GM23338 (cell line): ENCODE data around the gene CANX. TPM values are rescaled to one million over a fixed set of nuclear protein-coding genes. Genes with fewer than 3 reads are reported as not detected.

Experiments used
- ATAC-seq: fragments of 200-7000 bp; cut with Tn5 transposase; 3 replicates; pipeline ENCODE4 v1.9.1; 2020
- DNase-seq: peaks from one replicate; pipeline ENCODE4 v3.0.0-alpha.2; 2015; ENCODE audit warnings: low spot score
- H2AFZ ChIP-seq: fragments of 200-600 bp; sonication (generic); 2 replicates; pipeline ENCODE4 v1.8.0; 2016; ENCODE audit warnings: antibody characterized with exemption, mild to moderate bottlenecking, moderate library complexity
- H3F3A ChIP-seq: fragments of 200-600 bp; sonication (generic); replicated peaks from 2 replicates; pipeline ENCODE4 v1.8.0; 2017; ENCODE audit warnings: antibody characterized with exemption, mixed run types, low read depth
- H3K27ac ChIP-seq: fragments of 200-600 bp; sonication (generic); 2 replicates; pipeline ENCODE4 v1.6.1; 2016; ENCODE audit warnings: low read depth
- H3K27me3 ChIP-seq: fragments of 200-600 bp; sonication (generic); 2 replicates; pipeline ENCODE4 v1.8.0; 2016; ENCODE audit warnings: mild to moderate bottlenecking, mixed run types, moderate library complexity; ENCODE audit not compliant: insufficient read depth
- H3K36me3 ChIP-seq: fragments of 200-600 bp; sonication (generic); 2 replicates; pipeline ENCODE4 v1.8.0; 2016; ENCODE audit warnings: mild to moderate bottlenecking; ENCODE audit not compliant: insufficient read depth
- H3K4me1 ChIP-seq: fragments of 200-600 bp; sonication (generic); 2 replicates; pipeline ENCODE4 v1.8.0; 2016; ENCODE audit warnings: mild to moderate bottlenecking, moderate library complexity; ENCODE audit not compliant: insufficient read depth
- H3K4me2 ChIP-seq: fragments of 200-600 bp; sonication (generic); 2 replicates; pipeline ENCODE4 v1.7.1; 2017; ENCODE audit warnings: mixed run types
- H3K4me3 ChIP-seq: fragments of 200-600 bp; sonication (generic); 2 replicates; pipeline ENCODE4 v1.6.1; 2016; ENCODE audit warnings: mixed run types
- H3K79me2 ChIP-seq: fragments of 200-600 bp; sonication (generic); replicated peaks from 2 replicates; pipeline ENCODE4 v1.8.0; 2017; ENCODE audit warnings: mild to moderate bottlenecking; ENCODE audit not compliant: insufficient read depth
- H3K9me2 ChIP-seq: fragments of 200-600 bp; sonication (generic); 2 replicates; pipeline ENCODE4 v1.8.0; 2017; ENCODE audit not compliant: insufficient read depth
- H4K20me1 ChIP-seq: fragments of 200-600 bp; sonication (generic); replicated peaks from 2 replicates; pipeline ENCODE4 v1.8.0; 2017; ENCODE audit warnings: mild to moderate bottlenecking; ENCODE audit not compliant: insufficient read depth
- H3K27ac Mint-ChIP-seq: 2 replicates; pipeline ENCODE4 v1.8.0; 2020; ENCODE audit warnings: inconsistent platforms, mild to moderate bottlenecking, moderate library complexity, mixed read lengths
- H3K27me3 Mint-ChIP-seq: 3 replicates; pipeline ENCODE4 v1.8.0; 2022; ENCODE audit warnings: low read depth, mild to moderate bottlenecking, moderate library complexity, mixed read lengths, inconsistent platforms; ENCODE audit not compliant: insufficient read depth, poor library complexity
- H3K36me3 Mint-ChIP-seq: 3 replicates; pipeline ENCODE4 v1.8.0; 2021; ENCODE audit warnings: low read depth, mild to moderate bottlenecking, inconsistent platforms, moderate library complexity, mixed read lengths
- H3K4me1 Mint-ChIP-seq: 3 replicates; pipeline ENCODE4 v1.8.0; 2020; ENCODE audit warnings: mild to moderate bottlenecking, inconsistent platforms, mixed read lengths
- H3K4me3 Mint-ChIP-seq: 3 replicates; pipeline ENCODE4 v1.8.0; 2021; ENCODE audit warnings: moderate library complexity, mild to moderate bottlenecking, inconsistent platforms, mixed read lengths
- H3K9me3 Mint-ChIP-seq: 3 replicates; pipeline ENCODE4 v1.8.0; 2020; ENCODE audit warnings: moderate library complexity, mild to moderate bottlenecking, inconsistent platforms, mixed read lengths
- CREB1 ChIP-seq: fragments of 250-450 bp; sonication (Bioruptor Pico); IDR thresholded peaks from 2 replicates; pipeline ENCODE4 v1.5.0; 2020; ENCODE audit warnings: low read depth, mild to moderate bottlenecking, moderate library complexity
- EZH2 ChIP-seq: fragments of 200-600 bp; sonication (generic); IDR thresholded peaks from one replicate; pipeline ENCODE4 v1.8.0; 2017; ENCODE audit warnings: antibody characterized with exemption, mild to moderate bottlenecking, low read depth; ENCODE audit not compliant: unreplicated experiment
- EZH2phosphoT487 ChIP-seq: fragments of 200-600 bp; sonication (generic); IDR thresholded peaks from one replicate; pipeline ENCODE4 v1.8.1; 2018; ENCODE audit warnings: antibody characterized with exemption; ENCODE audit not compliant: unreplicated experiment
- JUNB ChIP-seq: IDR thresholded peaks from one replicate; pipeline ENCODE4 v1.6.1; 2016; ENCODE audit warnings: antibody characterized with exemption; ENCODE audit not compliant: unreplicated experiment
- NANOG ChIP-seq: IDR thresholded peaks from 2 replicates; pipeline ENCODE4 v1.6.1; 2016; ENCODE audit warnings: antibody characterized with exemption, borderline replicate concordance
- POLR2AphosphoS5 ChIP-seq: IDR thresholded peaks from 2 replicates; pipeline ENCODE4 v1.6.1; 2016; ENCODE audit warnings: antibody characterized with exemption, low read depth
- REST ChIP-seq: IDR thresholded peaks from one replicate; pipeline ENCODE4 v1.6.1; 2018; ENCODE audit warnings: antibody characterized with exemption; ENCODE audit not compliant: unreplicated experiment
- STAT1 ChIP-seq: IDR thresholded peaks from one replicate; pipeline ENCODE4 v1.6.1; 2016; ENCODE audit warnings: antibody characterized with exemption; ENCODE audit not compliant: unreplicated experiment
- ZNF114 ChIP-seq: fragments of 250-450 bp; sonication (Bioruptor Pico); IDR thresholded peaks from 2 replicates; pipeline ENCODE4 v1.5.0; 2020; ENCODE audit warnings: mild to moderate bottlenecking, moderate library complexity
- ZNF331 ChIP-seq: fragments of 250-450 bp; sonication (Bioruptor Pico); IDR thresholded peaks from 2 replicates; pipeline ENCODE4 v1.5.0; 2020; ENCODE audit warnings: low read depth, mild to moderate bottlenecking, moderate library complexity
- ZNF462 ChIP-seq: fragments of 250-450 bp; sonication (Bioruptor Pico); IDR thresholded peaks from 2 replicates; pipeline ENCODE4 v1.5.0; 2020; ENCODE audit warnings: mild to moderate bottlenecking, moderate library complexity
- polyA plus RNA-seq: library from polyadenylated mRNA; unstranded; fragments of >200 nt; fragmentation: Nextera tagmentation; extraction: Ambion mirVana; gene quantifications from 2 replicates; pipeline ENCODE4 v1.2.1, GENCODE V29; 2016
- total RNA-seq: library from RNA; depleted of rRNA; stranded (reverse); fragments of >200 nt; shearing (Covaris generic); gene quantifications from 2 replicates; pipeline ENCODE4 v1.2.3, GENCODE V29; 2014
- TF ChIP-seq, protein P1 (sequence below): IDR thresholded peaks from 2 replicates; pipeline ENCODE4 v1.6.1; 2016; ENCODE audit warnings: antibody characterized with exemption
- TF ChIP-seq, protein P2 (sequence below), 2 experiments: fragments of 200-600 bp in 1 of 2; sonication (generic) in 1 of 2; conservative IDR thresholded peaks; 2 replicates each; pipeline versions ENCODE4 v1.5.1 to v1.6.1; 2016 to 2017; ENCODE audit warnings: antibody characterized with exemption in 2 of 2, low read depth in 2 of 2, mild to moderate bottlenecking in 2 of 2, moderate library complexity in 1 of 2

The CANX gene
- total and polyA plus RNA-seq, 2 experiments from 2014 or later: 177 to 530 TPM

GRCh38 chr5:179766726-179767455 lies 68.1 kb downstream of the CANX start:
- peaks cover 3% of the 10 kb centered on the region for H3K27me3 Mint-ChIP-seq
- Histone ChIP-seq H3F3A (peaks cover 39% of the 10 kb centered on the region; the same call in 1 of the 2 replicates), H3K79me2 (peaks cover 47% of the 10 kb centered on the region), H4K20me1 (peaks cover 26% of the 10 kb centered on the region), H3K9me2 (no peaks in the 10 kb centered on the region), H3K36me3 (peaks cover 44% of the 10 kb centered on the region), H3K27me3 (no peaks in the 10 kb centered on the region), H3K4me3 (no peak overlapping the region), H2AFZ (no peak overlapping the region), H3K4me2 (no peak overlapping the region), H3K27ac (peak overlapping the region; percentile 81; the same call in 1 of the 2 replicates), H3K4me1 (peaks cover 7% of the 10 kb centered on the region; the same call in 1 of the 2 replicates)
- H3K4me1 Mint-ChIP-seq: peaks cover 27% of the 10 kb centered on the region
- H3K27ac Mint-ChIP-seq: peak overlapping the region; percentile 94
- H3K4me3 Mint-ChIP-seq: no peak overlapping the region
- H3K9me3 Mint-ChIP-seq: no peaks in the 10 kb centered on the region
- no peak for DNase-seq
- ATAC-seq: no peak
- no peak for TF ChIP-seq ZNF331 (CRISPR knock-in tag)
- TF ChIP-seq POLR2AphosphoS5: no peak
- TF ChIP-seq EZH2: no peak
- TF ChIP-seq, protein P1, sequence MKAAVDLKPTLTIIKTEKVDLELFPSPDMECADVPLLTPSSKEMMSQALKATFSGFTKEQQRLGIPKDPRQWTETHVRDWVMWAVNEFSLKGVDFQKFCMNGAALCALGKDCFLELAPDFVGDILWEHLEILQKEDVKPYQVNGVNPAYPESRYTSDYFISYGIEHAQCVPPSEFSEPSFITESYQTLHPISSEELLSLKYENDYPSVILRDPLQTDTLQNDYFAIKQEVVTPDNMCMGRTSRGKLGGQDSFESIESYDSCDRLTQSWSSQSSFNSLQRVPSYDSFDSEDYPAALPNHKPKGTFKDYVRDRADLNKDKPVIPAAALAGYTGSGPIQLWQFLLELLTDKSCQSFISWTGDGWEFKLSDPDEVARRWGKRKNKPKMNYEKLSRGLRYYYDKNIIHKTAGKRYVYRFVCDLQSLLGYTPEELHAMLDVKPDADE: no peak
- TF ChIP-seq, protein P2, sequence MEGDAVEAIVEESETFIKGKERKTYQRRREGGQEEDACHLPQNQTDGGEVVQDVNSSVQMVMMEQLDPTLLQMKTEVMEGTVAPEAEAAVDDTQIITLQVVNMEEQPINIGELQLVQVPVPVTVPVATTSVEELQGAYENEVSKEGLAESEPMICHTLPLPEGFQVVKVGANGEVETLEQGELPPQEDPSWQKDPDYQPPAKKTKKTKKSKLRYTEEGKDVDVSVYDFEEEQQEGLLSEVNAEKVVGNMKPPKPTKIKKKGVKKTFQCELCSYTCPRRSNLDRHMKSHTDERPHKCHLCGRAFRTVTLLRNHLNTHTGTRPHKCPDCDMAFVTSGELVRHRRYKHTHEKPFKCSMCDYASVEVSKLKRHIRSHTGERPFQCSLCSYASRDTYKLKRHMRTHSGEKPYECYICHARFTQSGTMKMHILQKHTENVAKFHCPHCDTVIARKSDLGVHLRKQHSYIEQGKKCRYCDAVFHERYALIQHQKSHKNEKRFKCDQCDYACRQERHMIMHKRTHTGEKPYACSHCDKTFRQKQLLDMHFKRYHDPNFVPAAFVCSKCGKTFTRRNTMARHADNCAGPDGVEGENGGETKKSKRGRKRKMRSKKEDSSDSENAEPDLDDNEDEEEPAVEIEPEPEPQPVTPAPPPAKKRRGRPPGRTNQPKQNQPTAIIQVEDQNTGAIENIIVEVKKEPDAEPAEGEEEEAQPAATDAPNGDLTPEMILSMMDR (conservative IDR thresholded peaks at IDR 0.05; ENCODE audit: low read depth in 2 of 2): no peak
- TF ChIP-seq CREB1 (CRISPR knock-in tag): no peak
- TF ChIP-seq ZNF462 (CRISPR knock-in tag): no peak
- TF ChIP-seq JUNB: no peak
- no peak for TF ChIP-seq NANOG
- no peak for TF ChIP-seq ZNF114 (CRISPR knock-in tag)
- no peak for TF ChIP-seq REST
- no peak for TF ChIP-seq EZH2phosphoT487
- TF ChIP-seq STAT1: no peak
- peaks cover 62% of the 10 kb centered on the region for H3K36me3 Mint-ChIP-seq
